RKO (cell line): Measurements from ENCODE around the gene DHRS7B.
"Not testable (repeated sequence)": the region's sequence is repeated elsewhere in the genome, so short reads cannot be mapped to it uniquely, and the experiment has no call there.

Experiments
- DNase-seq: peaks from one replicate; pipeline ENCODE4 v3.0.0-alpha.2; 2016; ENCODE audit warnings: low spot score

The DHRS7B gene

GRCh38 chr17:21209511-21210175 lies 82.9 kb downstream of the DHRS7B start:
- DNase-seq = no peak

- no peak for DNase-seq
Measured at GRCh38 chr17:21210411-21211076, 83.8 kb downstream of the DHRS7B start.

- DNase-seq = no peak
Measured at GRCh38 chr17:21211825-21212479, 85.2 kb downstream of the DHRS7B start.

GRCh38 chr17:21212826-21213637 lies 86.3 kb downstream of the DHRS7B start:
- peak; percentile 22 for DNase-seq

- DNase-seq = peak; percentile 25
Measured at GRCh38 chr17:21213638-21214014, 86.9 kb downstream of the DHRS7B start.

- peak; percentile 95 for DNase-seq
Measured at GRCh38 chr17:21214015-21214776, 87.4 kb downstream of the DHRS7B start, which contains the start of gene TMEM11. Gene TMEM11, minus strand, starts transcription at chr17:21214161. Its CDS starts 9 bp downstream, at chr17:21214152.

GRCh38 chr17:21214777-21215541 lies 88.2 kb downstream of the DHRS7B start:
- DNase-seq = no peak

- no peak for DNase-seq
Measured at GRCh38 chr17:21215935-21216334, 89.2 kb downstream of the DHRS7B start.

GRCh38 chr17:21217346-21217745 lies 90.6 kb downstream of the DHRS7B start:
- no peak for DNase-seq

- DNase-seq = peak; percentile 31
Measured at GRCh38 chr17:21218101-21218500, 91.3 kb downstream of the DHRS7B start.

- DNase-seq = no peak
Measured at GRCh38 chr17:21218831-21219380, 92.1 kb downstream of the DHRS7B start.

- DNase-seq = no peak
Measured at GRCh38 chr17:21223086-21223485, 96.3 kb downstream of the DHRS7B start.

GRCh38 chr17:21227277-21227676 lies 100.5 kb downstream of the DHRS7B start:
- DNase-seq = not testable (repeated sequence)

GRCh38 chr17:21228111-21228510 lies 101.3 kb downstream of the DHRS7B start:
- DNase-seq = no peak

GRCh38 chr17:21228845-21229244 lies 102.1 kb downstream of the DHRS7B start:
- DNase-seq = no peak

- no peak for DNase-seq
Measured at GRCh38 chr17:21231533-21231932, 104.8 kb downstream of the DHRS7B start.

GRCh38 chr17:21232033-21232749 lies 105.4 kb downstream of the DHRS7B start:
- no peak for DNase-seq

- DNase-seq = peak; percentile 30
Measured at GRCh38 chr17:21233581-21234347, 107.0 kb downstream of the DHRS7B start.

- DNase-seq = no peak
Measured at GRCh38 chr17:21235921-21236320, 109.2 kb downstream of the DHRS7B start.
